Stimulated activated naive CD8-positive, alpha-beta T cell treated with anti-CD3 and anti-CD28 coated beads, Interleukin-15, amount 100 ng/mL, for 72 hours (primary cell): ENCODE results near the gene ENC1.

Source experiments
- ATAC-seq: fragments of 150-1000 bp; cut with Tn5 transposase; 2 replicates; pipeline ENCODE4 v1.10.0; 2021; ENCODE audit warnings: mild to moderate bottlenecking, moderate library complexity
- DNase-seq, 2 donors: peaks; one replicate each; pipeline ENCODE4 v3.0.0; 2021 to 2022
- H3K27ac Mint-ChIP-seq, 2 donors: one replicate each; pipeline ENCODE4 v1.8.0; 2022; ENCODE audit warnings: mild to moderate bottlenecking in 2 of 2, mixed read lengths in 2 of 2, moderate library complexity in 2 of 2
- H3K27me3 Mint-ChIP-seq: one replicate; pipeline ENCODE4 v1.8.0; 2022; ENCODE audit warnings: mixed read lengths
- H3K4me1 Mint-ChIP-seq: one replicate; pipeline ENCODE4 v1.8.0; 2022; ENCODE audit warnings: mild to moderate bottlenecking, mixed read lengths
- H3K4me3 Mint-ChIP-seq, 2 donors: one replicate each; pipeline ENCODE4 v1.8.0; 2022; ENCODE audit warnings: mild to moderate bottlenecking in 2 of 2, mixed read lengths in 2 of 2, moderate library complexity in 1 of 2
- H3K9me3 Mint-ChIP-seq, 2 donors: one replicate each; pipeline ENCODE4 v1.8.0; 2022; ENCODE audit warnings: mixed read lengths in 2 of 2

ENC1 gene

DNA sequence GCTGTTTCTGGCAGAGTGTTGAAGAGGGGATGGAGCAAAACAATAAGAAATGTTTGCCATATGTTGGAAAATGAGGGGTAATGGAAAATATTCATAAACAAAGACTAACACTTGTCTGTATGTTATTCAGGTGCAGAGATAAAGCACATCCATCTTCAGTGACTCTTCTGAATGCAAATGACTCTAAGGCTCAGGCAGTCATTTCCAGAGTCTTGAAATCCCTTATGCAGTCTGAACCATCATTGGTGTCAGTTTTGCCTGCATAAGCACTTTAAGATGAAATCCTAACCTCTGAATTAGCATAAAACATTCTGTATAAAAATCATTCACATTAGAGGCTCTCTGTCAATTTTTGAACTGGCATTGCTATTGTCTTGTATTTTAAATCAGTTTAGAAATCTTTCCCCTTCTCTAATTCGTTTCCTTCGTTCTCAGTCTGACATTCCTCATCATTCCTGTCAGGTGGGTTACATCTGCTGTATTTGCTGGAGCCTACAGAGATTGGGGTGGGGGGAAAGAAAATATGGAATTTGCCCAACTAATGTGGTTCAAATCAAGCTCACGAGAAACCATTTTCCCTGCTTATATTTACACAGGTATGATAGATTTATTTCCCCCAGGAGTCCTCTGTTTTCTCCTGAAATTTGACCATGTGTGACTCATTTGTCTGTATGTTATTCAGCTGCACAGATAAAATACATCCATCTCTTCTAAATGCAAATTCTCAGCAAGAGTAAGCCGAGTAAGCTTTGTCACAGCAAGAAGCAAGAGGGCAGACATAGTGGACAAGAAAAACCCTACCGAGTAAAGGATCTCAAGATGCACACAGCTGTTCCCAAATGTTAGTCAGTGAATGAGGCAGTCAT, 31.6 kb downstream of the ENC1 start:
- H3K27ac Mint-ChIP-seq, result no peak overlapping the region
- DNase-seq (no peak), ATAC-seq (no peak)
- H3K4me3 Mint-ChIP-seq, result no peak overlapping the region
- no peaks in the 10 kb centered on the region for H3K9me3 Mint-ChIP-seq
- peaks cover 21% of the 10 kb centered on the region for H3K27me3 Mint-ChIP-seq
- no peaks in the 10 kb centered on the region for H3K4me1 Mint-ChIP-seq

GRCh38 chr5:74605759-74606158, 34.8 kb downstream of the ENC1 start:
- Mint-ChIP-seq H3K4me1 (no peaks in the 10 kb centered on the region), H3K27me3 (peaks cover 33% of the 10 kb centered on the region), H3K9me3 (no peaks in the 10 kb centered on the region), H3K4me3 (no peak overlapping the region), H3K27ac (no peak overlapping the region)
- ATAC-seq (no peak), DNase-seq (no peak)

DNA sequence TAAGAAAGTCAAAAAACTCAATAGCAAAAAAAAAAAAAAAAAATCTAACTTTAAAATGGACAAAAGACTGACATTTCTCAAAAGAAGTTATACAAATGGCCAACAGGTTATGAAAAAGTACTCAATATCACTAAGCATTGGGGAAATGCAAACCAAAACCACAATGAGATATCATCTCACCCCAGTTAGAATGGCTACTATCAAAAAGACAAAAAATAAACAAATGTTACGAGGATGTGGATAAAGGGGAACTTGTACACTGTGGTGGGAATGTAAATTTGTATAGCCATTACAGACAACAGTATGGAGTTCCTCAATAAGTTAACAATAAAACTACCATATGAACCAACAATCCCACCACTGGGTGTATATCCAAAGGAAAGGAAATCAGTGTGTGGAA, 37.2 kb downstream of the ENC1 start:
- H3K27ac Mint-ChIP-seq, result no peak overlapping the region
- ATAC-seq, result no peak

GRCh38 chr5:74599148-74599547, 41.4 kb downstream of the ENC1 start:
- DNase-seq (no peak), ATAC-seq (no peak)
- no peaks in the 10 kb centered on the region for H3K4me1 Mint-ChIP-seq

More for the DNA sequence above, 37.2 kb downstream of the ENC1 start:
- no peaks in the 10 kb centered on the region for H3K9me3 Mint-ChIP-seq
- no peak overlapping the region for H3K4me3 Mint-ChIP-seq
- peaks cover 33% of the 10 kb centered on the region for H3K27me3 Mint-ChIP-seq
- DNase-seq, result no peak
- H3K4me1 Mint-ChIP-seq, result no peaks in the 10 kb centered on the region

DNA sequence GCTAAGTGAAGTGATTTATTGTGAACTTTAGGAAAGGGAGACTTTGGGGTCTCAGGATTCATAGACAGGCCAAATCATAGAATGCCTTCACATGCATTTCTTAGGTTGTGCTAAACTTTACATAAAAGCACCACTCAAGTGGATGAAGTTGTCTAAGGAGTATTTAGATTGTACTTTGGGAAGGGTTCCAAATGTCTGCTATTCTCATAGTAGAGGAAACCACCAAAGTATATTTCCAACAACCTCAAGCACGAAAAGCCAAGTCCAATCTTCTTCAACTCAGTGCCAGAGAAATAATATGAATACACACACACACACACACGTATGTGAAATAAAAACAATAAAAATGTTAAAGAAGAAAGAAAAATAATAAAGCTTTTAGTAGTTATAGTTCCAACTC, 41.8 kb downstream of the ENC1 start:
- peaks cover 31% of the 10 kb centered on the region for H3K27me3 Mint-ChIP-seq
- no peak overlapping the region for H3K27ac Mint-ChIP-seq
- H3K9me3 Mint-ChIP-seq, result no peaks in the 10 kb centered on the region
- H3K4me1 Mint-ChIP-seq, result no peaks in the 10 kb centered on the region
- no peak for ATAC-seq
- DNase-seq, result no peak
- H3K4me3 Mint-ChIP-seq, result no peak overlapping the region

More at GRCh38 chr5:74599148-74599547, 41.4 kb downstream of the ENC1 start:
- Mint-ChIP-seq H3K27me3 (peaks cover 31% of the 10 kb centered on the region), H3K4me3 (no peak overlapping the region), H3K9me3 (no peaks in the 10 kb centered on the region), H3K27ac (no peak overlapping the region)

GRCh38 chr5:74596927-74597326, 43.6 kb downstream of the ENC1 start:
- H3K4me1 Mint-ChIP-seq, result peaks cover 2% of the 10 kb centered on the region
- no peak for ATAC-seq

GRCh38 chr5:74595143-74595925, 45.2 kb downstream of the ENC1 start:
- Mint-ChIP-seq H3K4me3 (no peak overlapping the region), H3K9me3 (no peaks in the 10 kb centered on the region), H3K27me3 (peaks cover 26% of the 10 kb centered on the region), H3K4me1 (peaks cover 6% of the 10 kb centered on the region), H3K27ac (no peak overlapping the region)
- ATAC-seq (no peak), DNase-seq (no peak)

More at GRCh38 chr5:74596927-74597326, 43.6 kb downstream of the ENC1 start:
- Mint-ChIP-seq H3K9me3 (no peaks in the 10 kb centered on the region), H3K27me3 (peaks cover 24% of the 10 kb centered on the region), H3K27ac (no peak overlapping the region), H3K4me3 (no peak overlapping the region)
- no peak for DNase-seq

DNA sequence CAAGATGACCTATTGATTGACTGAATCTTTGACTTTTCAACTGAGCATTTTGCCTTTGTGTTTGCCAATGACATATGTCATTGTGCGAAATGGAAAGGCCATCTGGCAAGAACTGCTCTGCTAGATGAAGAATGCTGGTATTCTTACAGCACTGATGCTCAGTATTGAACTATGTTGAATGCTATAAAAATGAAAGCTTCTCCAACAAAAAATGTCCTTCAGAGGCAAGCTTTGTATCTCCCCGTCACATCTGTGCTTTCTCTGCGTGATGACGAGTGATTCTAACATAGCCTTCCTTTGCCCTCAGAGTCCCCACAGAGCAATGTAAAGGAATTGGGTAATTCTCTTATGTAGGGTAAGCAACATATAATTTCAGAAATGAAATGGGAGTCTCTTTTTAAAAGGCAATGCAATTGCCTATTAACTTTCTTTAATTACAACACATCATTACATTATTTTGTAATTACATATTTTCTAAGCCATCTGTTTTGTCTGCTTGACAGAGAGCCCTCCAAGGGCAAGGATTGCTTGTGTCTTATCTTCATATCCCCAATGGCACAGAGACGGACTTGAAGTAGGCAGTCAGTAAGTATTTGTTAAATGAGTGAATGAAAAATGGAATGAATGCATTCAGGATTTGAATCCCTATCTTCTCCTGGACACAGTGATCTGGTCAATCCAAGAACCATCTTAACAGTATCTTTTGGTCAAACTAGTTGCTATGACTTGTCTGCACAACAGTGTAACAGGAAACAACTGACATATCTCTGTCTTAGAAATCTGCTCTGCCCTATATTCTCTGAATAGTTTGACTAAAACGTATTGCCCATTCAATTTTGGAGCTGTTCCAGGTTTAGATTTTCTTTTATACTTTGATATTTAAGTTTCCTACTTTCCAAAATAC, 46.1 kb downstream of the ENC1 start:
- Mint-ChIP-seq H3K9me3 (no peaks in the 10 kb centered on the region), H3K4me1 (peaks cover 6% of the 10 kb centered on the region), H3K27me3 (peaks cover 29% of the 10 kb centered on the region), H3K27ac (no peak overlapping the region), H3K4me3 (no peak overlapping the region)
- DNase-seq (no peak), ATAC-seq (no peak)

DNA sequence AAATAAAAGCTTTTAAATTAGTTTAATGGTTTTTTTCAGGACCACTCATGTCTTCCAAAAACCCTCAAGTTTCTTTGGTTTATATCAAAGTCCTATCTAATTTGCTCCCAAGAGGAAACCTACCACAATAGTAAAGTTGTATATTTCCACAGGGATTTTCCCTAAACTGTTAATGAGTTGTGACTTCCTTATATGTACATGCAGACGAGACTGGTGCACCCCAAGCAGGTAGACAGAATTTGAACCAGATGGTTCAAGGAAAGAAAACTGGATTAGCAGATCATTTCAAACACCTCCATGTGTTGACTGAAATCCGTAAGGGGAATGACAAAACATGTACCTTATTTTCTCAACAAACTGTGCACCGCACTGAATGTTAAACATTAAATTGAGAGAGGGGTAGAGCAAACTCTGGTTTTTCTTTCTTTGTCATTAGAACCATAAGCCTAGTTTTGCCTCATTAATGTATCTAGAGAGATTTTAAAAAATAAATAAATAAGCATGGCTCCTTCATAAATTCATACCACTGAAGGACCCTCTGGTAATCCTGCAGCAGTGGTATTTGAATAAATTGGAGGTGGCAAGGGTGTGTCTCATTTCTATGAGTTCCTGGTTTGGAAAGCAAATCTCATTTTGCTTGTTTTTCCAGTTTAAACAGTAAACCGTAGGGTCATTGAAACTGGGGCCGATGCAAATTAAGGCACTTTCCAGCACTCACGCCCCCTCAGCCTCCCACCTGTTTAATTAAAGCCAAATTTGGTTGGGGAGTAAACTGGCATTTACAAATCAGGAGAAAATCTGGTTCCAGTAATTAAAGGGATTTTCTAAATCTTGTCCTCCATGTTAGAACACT, 51.1 kb downstream of the ENC1 start:
- ATAC-seq (no peak), DNase-seq (no peak)
- Mint-ChIP-seq H3K9me3 (no peaks in the 10 kb centered on the region), H3K4me3 (no peak overlapping the region), H3K27me3 (peaks cover 46% of the 10 kb centered on the region), H3K4me1 (peaks cover 6% of the 10 kb centered on the region), H3K27ac (no peak overlapping the region)

GRCh38 chr5:74588415-74588814, 52.1 kb downstream of the ENC1 start:
- Mint-ChIP-seq H3K4me3 (no peak overlapping the region), H3K4me1 (peaks cover 6% of the 10 kb centered on the region), H3K27ac (no peak overlapping the region), H3K9me3 (no peaks in the 10 kb centered on the region), H3K27me3 (peaks cover 37% of the 10 kb centered on the region)
- DNase-seq (no peak), ATAC-seq (no peak)

GRCh38 chr5:74587890-74588289, 52.6 kb downstream of the ENC1 start:
- H3K27me3 Mint-ChIP-seq, result peaks cover 33% of the 10 kb centered on the region
- DNase-seq, result no peak
- H3K4me3 Mint-ChIP-seq, result no peak overlapping the region
- peaks cover 6% of the 10 kb centered on the region for H3K4me1 Mint-ChIP-seq
- H3K9me3 Mint-ChIP-seq, result no peaks in the 10 kb centered on the region
- no peak for ATAC-seq
- H3K27ac Mint-ChIP-seq, result no peak overlapping the region

DNA sequence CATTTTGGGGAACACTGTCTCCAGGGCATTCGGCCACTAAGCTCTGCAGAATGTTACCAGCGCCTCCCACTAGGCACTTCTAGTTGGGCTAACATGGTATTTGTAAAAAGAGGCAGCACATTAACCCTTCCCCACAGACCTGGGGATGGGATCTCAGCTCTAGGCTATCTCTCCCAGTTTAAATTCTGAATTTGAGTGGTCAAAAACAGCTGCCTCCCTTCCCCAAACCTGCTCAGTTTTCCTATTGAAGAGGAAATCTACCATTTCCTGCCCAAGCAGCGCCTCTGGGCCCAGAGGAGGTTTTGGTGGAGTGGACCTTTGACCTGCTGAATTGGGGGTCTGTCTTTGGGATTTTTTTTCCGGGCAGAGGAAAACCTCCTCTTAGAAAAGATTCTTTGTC, 53.2 kb downstream of the ENC1 start:
- no peak for ATAC-seq
- no peak overlapping the region for H3K27ac Mint-ChIP-seq
- H3K4me1 Mint-ChIP-seq, result peaks cover 6% of the 10 kb centered on the region
- H3K4me3 Mint-ChIP-seq, result no peak overlapping the region
- no peaks in the 10 kb centered on the region for H3K9me3 Mint-ChIP-seq
- peaks cover 38% of the 10 kb centered on the region for H3K27me3 Mint-ChIP-seq
- no peak for DNase-seq

DNA sequence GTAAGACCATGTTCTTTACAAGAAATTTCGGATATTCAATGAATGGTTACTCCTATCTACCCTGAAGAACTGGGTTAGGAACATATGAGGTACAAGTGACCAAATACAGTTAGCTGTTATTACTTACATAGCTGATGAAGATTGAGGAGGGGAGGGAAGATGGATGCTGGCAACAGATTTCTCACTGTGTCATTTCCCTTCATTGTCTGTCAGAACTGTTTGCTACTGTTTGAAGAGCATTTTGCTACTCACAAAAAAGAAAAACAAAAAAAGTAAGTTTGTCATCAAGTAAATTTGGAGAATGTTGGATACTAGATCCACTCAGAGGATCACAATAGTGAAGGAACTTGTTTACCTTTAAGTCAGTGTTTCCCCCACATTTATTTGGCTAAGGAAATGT, 53.7 kb downstream of the ENC1 start:
- Mint-ChIP-seq H3K4me1 (peaks cover 3% of the 10 kb centered on the region), H3K9me3 (no peaks in the 10 kb centered on the region), H3K4me3 (no peak overlapping the region), H3K27ac (no peak overlapping the region), H3K27me3 (peaks cover 38% of the 10 kb centered on the region)
- ATAC-seq, result no peak
- no peak for DNase-seq

DNA sequence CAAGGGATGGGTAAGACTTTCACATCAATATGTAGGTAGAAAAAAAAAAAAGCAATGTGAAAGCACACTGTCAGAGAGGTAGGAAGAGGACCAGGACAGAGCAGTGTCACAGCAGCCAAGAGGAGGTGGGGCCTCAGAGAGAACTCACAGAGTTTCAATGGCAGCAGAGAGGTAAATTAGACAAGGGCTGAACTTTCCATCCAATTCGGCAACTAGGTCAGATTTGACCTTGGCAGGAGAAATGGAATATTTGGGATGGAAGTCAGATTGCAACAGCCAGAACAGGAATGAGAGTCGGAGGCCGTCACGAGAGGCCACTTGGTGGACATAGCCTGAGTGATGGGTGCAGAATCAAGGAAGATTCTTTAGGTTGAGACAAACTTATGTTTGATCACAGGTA, 57.7 kb downstream of the ENC1 start:
- H3K27ac Mint-ChIP-seq, result no peak overlapping the region
- ATAC-seq (no peak), DNase-seq (no peak)
- no peak overlapping the region for H3K4me3 Mint-ChIP-seq
- peaks cover 25% of the 10 kb centered on the region for H3K27me3 Mint-ChIP-seq
- peaks cover 17% of the 10 kb centered on the region for H3K4me1 Mint-ChIP-seq
- H3K9me3 Mint-ChIP-seq, result no peaks in the 10 kb centered on the region

- no peaks in the 10 kb centered on the region for H3K9me3 Mint-ChIP-seq
- DNase-seq (no peak), ATAC-seq (no peak)
- no peak overlapping the region for H3K27ac Mint-ChIP-seq
- H3K27me3 Mint-ChIP-seq, result peaks cover 25% of the 10 kb centered on the region
- no peak overlapping the region for H3K4me3 Mint-ChIP-seq
- peaks cover 23% of the 10 kb centered on the region for H3K4me1 Mint-ChIP-seq
Measured at GRCh38 chr5:74581988-74582365, 58.6 kb downstream of the ENC1 start.
